GM12878 (cell line): ENCODE data around the gene LSM14B. TPM values are rescaled to one million over a fixed set of nuclear protein-coding genes. Genes with fewer than 3 reads are reported as not detected.

Experiments used
- ATAC-seq: fragments of 200-7000 bp; cut with Tn5 transposase; 3 replicates; pipeline ENCODE4 v1.9.1; 2020; ENCODE audit warnings: mild to moderate bottlenecking, moderate library complexity
- BruUV-seq: library from RNA; stranded (reverse); fragments of 400-500 nt; replicated peaks from 2 replicates; lab custom pipeline; 2021; lab: Mats Ljungman, UMichigan
- CTCF ChIA-PET: fragments of 300-600 bp; sonication (Branson Sonifier 250); formaldehyde crosslinking; extraction: SDS; loops from one replicate; lab custom pipeline; 2021; ENCODE audit warnings: inconsistent platforms; lab: Yijun Ruan, JAX
- POLR2A ChIA-PET: fragments of 350-600 bp; formaldehyde crosslinking; extraction: SDS; loops from one replicate; lab custom pipeline; 2021; ENCODE audit warnings: inconsistent platforms; lab: Charles Lee
- RAD21 ChIA-PET: fragments of 300-600 bp; sonication (Branson Sonifier 250); formaldehyde crosslinking; loops from one replicate; lab custom pipeline; 2023; ENCODE audit warnings: antibody characterized with exemption; ENCODE audit not compliant: unreplicated experiment; lab: Charles Lee
- SMC1A ChIA-PET: fragments of 300-600 bp; sonication (Branson Sonifier 250); formaldehyde crosslinking; loops from one replicate; lab custom pipeline; 2023; ENCODE audit not compliant: unreplicated experiment, uncharacterized antibody; lab: Charles Lee
- DNase-seq: peaks from one replicate; pipeline ENCODE4 v3.0.0-alpha.2; 2011; ENCODE audit warnings: low read depth, low spot score
- FAIRE-seq: peaks from 3 replicates; lab custom pipeline; 2011; peaks lifted over from hg19 to GRCh38; lab: Jason Lieb, UNC
- H2AFZ ChIP-seq: 2 replicates; pipeline ENCODE4 v1.6.0; 2011; ENCODE audit warnings: low read depth, low read length, control low read depth; ENCODE audit not compliant: control insufficient read depth
- H3K27ac ChIP-seq: 2 replicates; pipeline ENCODE4 v1.5.1; 2011; ENCODE audit warnings: control low read depth; ENCODE audit not compliant: control insufficient read depth, insufficient read depth
- H3K27me3 ChIP-seq, 2 experiments: replicated peaks in 1 of 2; 2 replicates each; pipeline versions ENCODE4 v1.6.0 to v1.6.1; 2011; ENCODE audit warnings: low read length in 1 of 2; ENCODE audit not compliant: control insufficient read depth in 2 of 2, insufficient read depth in 2 of 2
- H3K36me3 ChIP-seq, 2 experiments: 2 replicates each; pipeline ENCODE4 v1.5.1; 2011; ENCODE audit warnings: low read length in 1 of 2; ENCODE audit not compliant: control insufficient read depth in 2 of 2, insufficient read depth in 2 of 2
- H3K4me1 ChIP-seq: 2 replicates; pipeline ENCODE4 v1.6.1; 2011; ENCODE audit warnings: mild to moderate bottlenecking, low read length, moderate library complexity, mixed read lengths; ENCODE audit not compliant: control insufficient read depth, insufficient read depth
- H3K4me2 ChIP-seq: 2 replicates; pipeline ENCODE4 v1.6.0; 2011; ENCODE audit warnings: control low read depth; ENCODE audit not compliant: control insufficient read depth, insufficient read depth
- H3K4me3 ChIP-seq: fragments of 200-600 bp; sonication (generic); 2 replicates; pipeline ENCODE4 v1.5.1; 2016
- H3K79me2 ChIP-seq: 2 replicates; pipeline ENCODE4 v1.6.0; 2011; ENCODE audit warnings: low read length; ENCODE audit not compliant: control insufficient read depth, insufficient read depth
- H3K9ac ChIP-seq: 2 replicates; pipeline ENCODE4 v1.8.0; 2011; ENCODE audit warnings: low read length, control low read depth, mixed read lengths; ENCODE audit not compliant: control insufficient read depth, insufficient read depth
- H3K9me3 ChIP-seq: replicated peaks from 3 replicates; pipeline ENCODE4 v1.5.1; 2011; ENCODE audit warnings: mild to moderate bottlenecking, low read length; ENCODE audit not compliant: control insufficient read depth, insufficient read depth
- H4K20me1 ChIP-seq: 2 replicates; pipeline ENCODE4 v1.6.0; 2011; ENCODE audit not compliant: control insufficient read depth, insufficient read depth
- CREB1 ChIP-seq: IDR thresholded peaks from 2 replicates; pipeline ENCODE4 v1.6.1; 2012; ENCODE audit warnings: low read depth, mild to moderate bottlenecking, inconsistent platforms
- MEF2A ChIP-seq: IDR thresholded peaks from 2 replicates; pipeline ENCODE4 v1.6.1; 2011; ENCODE audit warnings: low read depth, mild to moderate bottlenecking, low read length, moderate library complexity; ENCODE audit not compliant: insufficient read depth
- NR2C2 ChIP-seq: IDR thresholded peaks from 2 replicates; pipeline ENCODE4 v1.6.1; 2011; ENCODE audit warnings: borderline replicate concordance, low read depth; ENCODE audit not compliant: control insufficient read depth, insufficient read length
- RCOR1 ChIP-seq: conservative IDR thresholded peaks from 2 replicates; pipeline ENCODE4 v1.6.1; 2012; ENCODE audit warnings: low read depth, low read length, improper control_type of control experiment
- WGBS: methylation state at CpG from one replicate; pipeline ENCODE4 v1.1.6; 2016; ENCODE audit warnings: low lambda C conversion rate; ENCODE audit not compliant: insufficient replicate concordance, insufficient coverage; ENCODE audit errors: missing lambda C conversion rate; 5-methylcytosine and 5-hydroxymethylcytosine counted together
- in situ Hi-C: fragments of 300-500 bp; cut with MboI; formaldehyde crosslinking; loops from 9 replicates; pipeline ENCODE4 v1.14.3; 2018; ENCODE audit warnings: mixed read lengths
- intact Hi-C: fragments of 100-400 bp; cut with micrococcal nuclease; formaldehyde crosslinking; loops from one replicate; pipeline ENCODE4 v1.14.2; 2022; ENCODE audit not compliant: unreplicated experiment
- polyA plus RNA-seq, 11 experiments: library from polyadenylated mRNA; depleted of rRNA in 4 of 11; unstranded in 6 of 11; stranded (reverse) in 5 of 11; fragments of >200 nt; fragmentation: Nextera tagmentation in 4 of 11; fragmentation: Illumina TruSeq in 1 of 11; extraction: Ambion mirVana in 4 of 11; extraction: Trizol in 1 of 11; gene quantifications; 1 replicate in 1 of 11; 2 replicates in 10 of 11; pipeline versions ENCODE4 v1.2.1 to v1.2.3, GENCODE V29; 2011 to 2016; ENCODE audit warnings: inconsistent platforms in 2 of 11, missing spikeins in 2 of 11, low read depth in 1 of 11
- total RNA-seq, 4 experiments: library from RNA; depleted of rRNA in 3 of 4; stranded (reverse); fragments of >200 nt in 3 of 4; fragmentation: Illumina TruSeq in 1 of 4; extraction: Trizol in 1 of 4; gene quantifications; 2 replicates each; pipeline versions ENCODE4 v1.2.1 to v1.2.3, GENCODE V29; 2013 to 2021

The LSM14B gene
- total and polyA plus RNA-seq, 10 of the 15 experiments (the other 5 are each of a cell fraction or from before 2014, with no cell fraction given) = 0.56 to 34.3 (median 15.6) TPM

DNA sequence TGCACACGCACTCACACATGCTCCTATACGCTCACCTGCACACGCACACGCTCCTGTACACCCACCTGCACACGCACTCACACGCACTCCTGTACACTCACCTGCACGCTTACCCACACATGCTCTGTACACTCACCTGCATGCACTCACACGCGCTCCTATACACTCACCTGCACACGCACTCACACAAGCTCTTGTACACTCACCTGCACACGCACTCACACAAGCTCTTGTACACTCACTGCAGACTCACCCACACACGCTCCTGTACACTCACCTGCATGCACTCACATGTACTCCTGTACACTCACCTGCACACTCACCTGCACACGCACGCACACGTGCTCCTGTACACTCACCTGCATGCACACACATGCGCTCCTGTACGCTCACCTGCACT, 34.6 kb upstream of the LSM14B start:
- CTCF ChIA-PET = no interaction called here
- no peaks in the 10 kb centered on the region for H3K4me1 ChIP-seq
- intact Hi-C loops (no loop called here), in situ Hi-C loops (loop anchor here (25.0 kb wide), 1 partner anchor 600 kb away; no protein-coding TSS in a partner anchor)
- SMC1A ChIA-PET = no interaction called here
- no peaks in the 10 kb centered on the region for H3K79me2 ChIP-seq
- H3K36me3 ChIP-seq = no peaks in the 10 kb centered on the region
- H3K27ac ChIP-seq = no peak overlapping the region
- TF ChIP-seq NR2C2 = peak; percentile 27
- TF ChIP-seq MEF2A = no peak
- H3K27me3 ChIP-seq = no peaks in the 10 kb centered on the region
- no peak overlapping the region for H3K4me2 ChIP-seq
- FAIRE-seq (no peak), ATAC-seq (no peak), DNase-seq (no peak)
- no peaks in the 10 kb centered on the region for H4K20me1 ChIP-seq
- H3K9me3 ChIP-seq = peaks cover 2% of the 10 kb centered on the region; the same call in 1 of the 3 replicates
- BruUV-seq = no TSS peak
- POLR2A ChIA-PET = no interaction called here
- H3K4me3 ChIP-seq = no peak overlapping the region
- H3K9ac ChIP-seq = no peak overlapping the region
- WGBS = 81% methylated on average over 17 of the region's 17 CpGs
- H2AFZ ChIP-seq = no peak overlapping the region
- RAD21 ChIA-PET = no interaction called here

DNA sequence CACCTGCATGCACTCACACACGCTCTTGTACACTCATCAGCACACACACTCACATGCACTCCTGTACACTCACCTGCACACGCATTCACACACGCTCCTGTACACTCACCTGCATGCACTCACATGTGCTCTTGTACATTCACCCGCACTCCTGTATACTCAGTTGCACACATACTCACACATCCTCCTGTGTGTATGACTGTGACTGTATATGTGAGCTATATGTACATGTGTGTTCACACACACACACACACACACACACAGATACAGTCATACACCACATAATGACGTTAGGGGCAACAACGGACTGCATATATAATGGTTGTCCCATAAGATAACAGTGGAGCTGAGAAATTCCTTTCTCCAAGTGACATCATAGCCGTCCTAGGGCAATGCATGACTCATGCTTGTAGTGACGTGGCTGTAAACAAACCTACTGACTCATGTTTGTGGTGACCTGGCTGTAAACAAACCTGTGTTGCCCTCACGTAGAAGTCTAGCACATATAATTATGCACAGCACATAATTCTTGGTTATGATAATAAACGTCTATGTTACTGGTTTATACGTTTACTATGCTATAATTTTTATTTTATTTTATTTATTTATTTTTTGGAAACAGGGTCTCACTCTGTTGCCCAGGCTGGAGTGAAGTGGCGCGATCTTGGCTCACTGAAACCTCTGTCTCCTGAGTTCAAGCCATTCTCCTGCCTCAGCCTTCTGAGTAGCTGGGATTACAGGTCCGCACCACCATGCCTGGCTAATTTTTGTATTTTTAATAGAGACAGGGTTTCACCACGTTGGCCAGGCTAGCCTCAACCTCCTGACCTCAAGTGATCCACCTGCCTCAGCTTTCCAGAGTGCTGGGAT, 33.8 kb upstream of the LSM14B start:
- ATAC-seq = no peak
- Histone ChIP-seq H3K27ac (no peak overlapping the region), H3K4me2 (no peak overlapping the region), H3K36me3 (no peaks in the 10 kb centered on the region), H2AFZ (no peak overlapping the region), H3K9me3 (peaks cover 2% of the 10 kb centered on the region; the same call in 1 of the 3 replicates), H3K27me3 (no peaks in the 10 kb centered on the region), H4K20me1 (no peaks in the 10 kb centered on the region), H3K9ac (no peak overlapping the region), H3K79me2 (no peaks in the 10 kb centered on the region), H3K4me1 (no peaks in the 10 kb centered on the region), H3K4me3 (no peak overlapping the region)
- in situ Hi-C loops = loop anchor here (25.0 kb wide), 1 partner anchor 601 kb away; no protein-coding TSS in a partner anchor
- SMC1A ChIA-PET = no interaction called here
- FAIRE-seq = no peak
- BruUV-seq = no TSS peak
- RAD21 ChIA-PET = no interaction called here
- intact Hi-C loops = no loop called here
- DNase-seq = no peak
- POLR2A ChIA-PET = no interaction called here
- WGBS = 52% methylated on average over 15 of the region's 15 CpGs
- CTCF ChIA-PET = interaction anchor here (0.9 kb wide), 1 partner anchor 77 kb away, joined by 3 read pairs; no protein-coding TSS in a partner anchor
- 0 out of 2 replicates have a peak, but pooled peaks have one; percentile 38 for TF ChIP-seq CREB1
- TF ChIP-seq RCOR1 = no peak
